Glomerular visceral epithelial cell (primary cell): Measurements from ENCODE around the gene SPATA45.
A peak's percentile ranks its signal among the peaks of the same experiment; 100 is the strongest.
"Not testable (repeated sequence)": the region's sequence is repeated elsewhere in the genome, so short reads cannot be mapped to it uniquely, and the experiment has no call there.

Experiments
- DNase-seq: peaks from one replicate; pipeline ENCODE4 v3.0.0-alpha.2; 2016; ENCODE audit errors: extremely low spot score

The SPATA45 gene

GRCh38 chr1:212847549-212847948 lies at the start of gene SPATA45:
TSS of gene SPATA45 (minus strand) at chr1:212847649. CDS start at chr1:212836149, 11,500 bp downstream.
- no peak for DNase-seq

GRCh38 chr1:212892108-212892507 lies 44.7 kb upstream of the SPATA45 start:
- no peak for DNase-seq

GRCh38 chr1:212884592-212884991 lies 37.1 kb upstream of the SPATA45 start:
- no peak for DNase-seq

- DNase-seq = no peak
Observed at GRCh38 chr1:212879947-212880690, 32.7 kb upstream of the SPATA45 start.

- DNase-seq = no peak
Observed at GRCh38 chr1:212878418-212878817, 31.0 kb upstream of the SPATA45 start.

- no peak for DNase-seq
Observed at GRCh38 chr1:212873518-212873917, 26.1 kb upstream of the SPATA45 start.

- no peak for DNase-seq
Observed at GRCh38 chr1:212871976-212872375, 24.5 kb upstream of the SPATA45 start.

DNA sequence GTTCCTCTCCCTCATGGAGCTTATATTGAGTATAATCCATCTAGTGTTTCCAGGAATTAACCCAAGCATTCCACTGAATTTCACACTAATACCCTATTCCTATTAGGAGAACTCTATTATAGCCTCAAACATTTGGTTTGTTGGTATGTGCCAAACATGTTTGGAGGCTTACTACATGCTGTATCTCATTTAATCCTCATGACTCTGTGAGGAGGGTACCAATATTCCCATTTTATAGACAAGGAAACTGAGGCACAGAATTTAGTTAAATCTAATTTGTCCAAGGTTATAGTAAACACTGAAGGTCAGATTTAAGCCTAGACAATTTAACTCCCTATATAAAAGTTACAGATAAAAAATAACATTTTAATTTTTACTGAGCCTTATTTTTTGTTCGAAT lies 19.7 kb upstream of the SPATA45 start:
- no peak for DNase-seq

DNA sequence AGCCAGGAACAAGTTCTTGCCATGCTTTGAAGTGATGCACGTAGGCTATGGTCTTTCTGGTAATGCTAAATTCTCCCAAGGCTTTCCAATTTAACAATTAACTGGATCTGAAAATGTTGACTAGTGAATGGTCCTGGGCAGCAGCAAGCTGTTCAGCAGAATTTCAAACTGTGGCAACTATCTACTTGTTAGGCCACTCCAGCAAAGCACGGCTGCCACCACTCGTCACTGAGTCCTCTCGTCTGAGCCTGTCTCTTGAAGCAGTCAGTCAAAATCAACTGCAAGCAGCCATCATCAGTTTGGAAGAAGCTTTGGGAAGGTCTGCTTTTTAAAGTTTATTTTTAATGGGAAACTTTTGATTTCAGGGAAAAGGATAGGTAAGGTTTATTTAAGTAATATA lies 16.8 kb upstream of the SPATA45 start:
- DNase-seq = no peak

- not testable (repeated sequence) for DNase-seq
Observed at GRCh38 chr1:212863345-212863744, 15.9 kb upstream of the SPATA45 start.

DNA sequence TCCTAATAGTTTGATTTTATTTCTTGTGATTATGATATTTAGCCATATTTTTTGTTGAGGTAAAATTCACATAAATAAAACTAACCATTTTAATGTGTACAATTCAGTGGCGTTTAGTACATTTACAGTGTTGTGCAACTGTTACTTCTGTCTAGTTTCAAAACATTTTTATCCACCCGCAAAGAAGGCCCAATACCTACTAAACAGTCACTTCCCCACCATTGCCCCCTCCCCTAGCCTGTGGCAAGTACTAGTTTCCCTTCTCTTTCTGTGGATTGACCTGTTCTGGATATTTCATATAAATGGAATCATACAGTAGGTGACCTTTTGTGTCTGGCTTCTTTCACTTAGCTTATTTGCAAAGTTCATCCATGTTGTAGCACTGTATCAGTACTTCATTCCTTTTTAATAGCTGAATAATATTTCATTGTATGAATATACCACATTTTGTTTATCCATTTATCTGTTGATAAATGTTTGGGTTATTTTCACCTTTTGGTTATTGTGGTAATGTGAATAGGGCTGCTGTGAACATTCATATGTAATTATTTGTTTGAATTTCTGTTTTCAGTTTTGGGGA lies 14.8 kb upstream of the SPATA45 start:
- no peak for DNase-seq

DNA sequence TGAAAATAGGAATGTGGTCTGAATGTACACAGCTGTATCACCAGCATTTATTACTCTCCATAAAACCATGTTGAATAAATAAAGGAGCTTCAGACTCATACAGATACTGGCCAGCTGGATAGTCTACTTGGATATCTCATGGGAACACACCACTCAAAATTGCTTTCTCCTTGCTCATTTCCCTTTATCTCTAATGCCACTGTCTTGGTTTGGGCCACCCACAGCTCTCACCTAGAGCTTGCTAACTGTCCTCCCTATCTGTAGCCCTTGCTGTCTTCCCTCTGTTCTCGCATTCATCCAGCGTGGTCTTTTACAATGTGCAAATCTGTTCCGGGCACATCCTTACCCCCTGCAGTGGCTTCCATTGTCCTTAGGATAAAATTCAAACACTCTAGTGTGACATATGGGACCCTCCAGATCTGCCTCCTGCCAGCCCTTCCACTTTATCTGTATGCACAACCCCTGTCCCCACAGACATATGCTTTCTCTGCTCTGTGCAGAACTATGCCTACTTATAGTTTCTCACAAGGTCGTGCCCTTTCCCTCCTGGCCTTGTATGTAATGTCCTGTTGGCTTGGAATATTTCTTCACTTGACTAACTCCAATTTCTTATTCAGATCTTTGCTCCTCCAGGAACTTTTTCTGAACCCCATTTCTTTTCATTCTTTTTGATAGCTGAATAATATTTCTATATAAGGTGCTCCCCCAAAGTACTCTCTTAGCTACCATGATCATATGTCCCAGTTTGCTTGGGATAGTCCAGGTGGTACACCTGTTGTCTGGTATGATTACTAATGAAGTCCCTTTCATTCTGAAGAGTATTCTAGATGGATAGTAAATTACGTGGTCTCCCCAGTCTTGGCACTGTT lies 13.5 kb upstream of the SPATA45 start:
- no peak for DNase-seq

GRCh38 chr1:212858461-212859265 lies 11.2 kb upstream of the SPATA45 start:
- peak; percentile 38 for DNase-seq

GRCh38 chr1:212857992-212858460 lies 10.6 kb upstream of the SPATA45 start, which contains the start of gene FLVCR1:
TSS of gene FLVCR1 (plus strand) at chr1:212858275. CDS start at chr1:212858453, 178 bp downstream.
- peak; percentile 96 for DNase-seq

DNA sequence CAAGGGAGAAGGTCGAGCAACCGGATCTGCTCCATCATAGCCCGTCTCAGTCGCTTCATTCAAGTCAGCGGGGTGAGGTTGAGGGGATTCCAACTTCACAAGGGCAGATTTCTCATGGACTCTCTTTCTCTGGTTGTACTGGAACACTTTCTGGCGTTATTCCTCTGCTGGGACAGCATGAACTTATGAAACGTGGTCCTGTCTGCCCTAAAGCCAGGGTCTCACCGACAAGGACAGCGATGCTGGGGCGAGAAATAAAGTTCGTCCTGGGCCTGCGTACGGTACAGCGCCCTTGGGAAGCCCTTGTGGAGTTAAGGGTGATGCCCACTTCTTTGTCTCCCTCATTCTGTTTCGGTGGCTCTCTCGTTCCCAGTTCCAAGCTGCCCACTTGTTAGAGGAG lies 9.3 kb upstream of the SPATA45 start:
- DNase-seq = no peak

GRCh38 chr1:212853658-212854057 lies 6.2 kb upstream of the SPATA45 start:
- DNase-seq = no peak

DNA sequence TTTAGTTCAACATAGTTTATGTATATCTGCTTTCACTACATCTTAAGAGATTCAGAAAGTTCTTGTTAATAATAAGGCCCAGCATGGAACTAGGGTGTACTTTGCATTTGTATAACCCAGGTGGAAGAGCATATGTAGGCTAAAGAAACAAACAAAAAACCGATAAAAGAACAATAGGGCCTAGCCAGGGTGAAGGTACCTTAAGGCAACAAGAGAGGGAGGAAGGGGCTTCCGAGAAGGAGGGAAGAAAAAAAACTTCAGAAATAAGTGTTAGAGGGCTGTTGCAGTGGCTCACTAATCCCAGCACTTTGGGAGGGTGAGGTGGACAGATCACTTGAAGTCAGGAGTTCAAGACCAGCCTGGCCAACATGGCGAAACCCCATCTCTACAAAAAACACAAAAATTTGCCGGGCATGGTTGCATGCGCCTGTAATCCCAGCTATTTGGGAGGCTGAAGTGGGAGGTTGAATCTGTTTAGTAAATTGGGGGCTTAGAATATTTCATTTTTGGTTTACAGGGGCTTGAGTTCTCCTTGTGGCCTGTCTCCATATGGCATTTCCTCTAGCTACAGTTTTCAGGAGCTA lies 4.7 kb upstream of the SPATA45 start:
- DNase-seq = no peak

GRCh38 chr1:212844521-212844920 lies 2.9 kb downstream of the SPATA45 start:
- DNase-seq = not testable (repeated sequence)

- DNase-seq = no peak
Observed at GRCh38 chr1:212838145-212838544, 9.3 kb downstream of the SPATA45 start.

- DNase-seq = not testable (repeated sequence)
Observed at GRCh38 chr1:212833211-212834207, 13.9 kb downstream of the SPATA45 start.
